Endothelial cell of coronary artery (primary cell): Measurements from ENCODE around the gene CES1. TPM values are rescaled to one million over a fixed set of nuclear protein-coding genes. Genes with fewer than 3 reads are reported as not detected.

Source experiments
- total RNA-seq: library from RNA; depleted of rRNA; stranded (reverse); fragments of >200 nt; gene quantifications from 2 replicates; pipeline ENCODE4 v1.2.3, GENCODE V29; 2014

The CES1 gene
- 0.09 TPM in 1 of 2 replicates, not detected in the other for total RNA-seq

GRCh38 chr16:55832773-55833691 is at the start of gene CES1:
TSS of gene CES1 (minus strand) at chr16:55833096. CDS start at chr16:55833055, 41 bp downstream.

GRCh38 chr16:55875273-55875672 is 42.4 kb upstream of the CES1 start, which contains the start of gene CES5A:
TSS of gene CES5A (minus strand) at chr16:55875373. CDS start at chr16:55875221, 152 bp downstream.

Other genes with a start within 250 kb of the CES1 start
- gene SLC6A2, start 177.1 kb downstream of the CES1 start, total RNA-seq = not detected in 2 replicates
- gene CES5A, start 42.3 kb upstream of the CES1 start, total RNA-seq = not detected in 2 replicates